Astrocyte (in vitro differentiated cells and primary cell): ENCODE results near the gene OSBPL2.

Experiments used
- EZH2 ChIP-seq: IDR thresholded peaks from 2 replicates; pipeline ENCODE4 v1.6.1; 2012; ENCODE audit warnings: mild to moderate bottlenecking, low read length, inconsistent platforms; ENCODE audit not compliant: insufficient read depth
- TF ChIP-seq, protein P1 (sequence below): IDR thresholded peaks from 2 replicates; pipeline ENCODE4 v1.5.1; 2011; ENCODE audit warnings: low read depth, mild to moderate bottlenecking, inconsistent platforms, low read length, moderate library complexity; ENCODE audit not compliant: insufficient read depth

DNA sequence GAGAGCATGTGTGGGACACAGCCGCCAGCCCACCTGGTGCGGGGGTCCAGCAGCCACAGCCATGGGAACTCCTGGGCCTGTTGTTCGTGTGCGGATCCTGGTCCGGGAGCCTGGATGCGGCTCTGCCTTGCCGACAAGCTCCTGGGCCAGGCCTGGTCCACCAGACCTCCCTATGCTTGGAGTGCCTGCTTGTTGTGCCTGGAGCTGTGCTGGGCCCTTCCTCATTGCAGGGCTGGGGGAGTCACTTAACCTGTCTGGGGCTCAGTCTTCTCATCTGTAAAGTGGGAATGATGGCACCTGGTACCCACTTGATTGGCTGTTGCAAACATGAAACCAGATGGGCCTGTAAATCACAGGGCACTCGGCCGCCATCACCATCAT, 2.6 kb upstream of the OSBPL2 start:
- TF ChIP-seq, protein P1, sequence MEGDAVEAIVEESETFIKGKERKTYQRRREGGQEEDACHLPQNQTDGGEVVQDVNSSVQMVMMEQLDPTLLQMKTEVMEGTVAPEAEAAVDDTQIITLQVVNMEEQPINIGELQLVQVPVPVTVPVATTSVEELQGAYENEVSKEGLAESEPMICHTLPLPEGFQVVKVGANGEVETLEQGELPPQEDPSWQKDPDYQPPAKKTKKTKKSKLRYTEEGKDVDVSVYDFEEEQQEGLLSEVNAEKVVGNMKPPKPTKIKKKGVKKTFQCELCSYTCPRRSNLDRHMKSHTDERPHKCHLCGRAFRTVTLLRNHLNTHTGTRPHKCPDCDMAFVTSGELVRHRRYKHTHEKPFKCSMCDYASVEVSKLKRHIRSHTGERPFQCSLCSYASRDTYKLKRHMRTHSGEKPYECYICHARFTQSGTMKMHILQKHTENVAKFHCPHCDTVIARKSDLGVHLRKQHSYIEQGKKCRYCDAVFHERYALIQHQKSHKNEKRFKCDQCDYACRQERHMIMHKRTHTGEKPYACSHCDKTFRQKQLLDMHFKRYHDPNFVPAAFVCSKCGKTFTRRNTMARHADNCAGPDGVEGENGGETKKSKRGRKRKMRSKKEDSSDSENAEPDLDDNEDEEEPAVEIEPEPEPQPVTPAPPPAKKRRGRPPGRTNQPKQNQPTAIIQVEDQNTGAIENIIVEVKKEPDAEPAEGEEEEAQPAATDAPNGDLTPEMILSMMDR: no peak
- no peak for TF ChIP-seq EZH2
